Omental fat pad (tissue), 4 donors: ENCODE data around the gene SLC12A4. TPM values are rescaled to one million over a fixed set of nuclear protein-coding genes. Genes with fewer than 3 reads are reported as not detected.

Source experiments
- ATAC-seq: fragments of 150-250 bp; one replicate; pipeline ENCODE4 v1.9.1; 2016; ENCODE audit warnings: mild to moderate bottlenecking, moderate library complexity; ENCODE audit not compliant: low FRiP score
- DNase-seq: peaks from one replicate; pipeline ENCODE4 v3.0.0-alpha.2; 2019; ENCODE audit warnings: low spot score
- total RNA-seq, 4 donors: library from RNA; depleted of rRNA; stranded (reverse); fragments of >200 nt; gene quantifications; one replicate each; pipeline ENCODE4 v1.1.0, GENCODE V29; 2016
- TF ChIP-seq, protein P1 (sequence below), 3 donors: fragments of 450-650 bp; IDR thresholded peaks; one replicate each; pipeline ENCODE4 v1.5.1; 2016 to 2017; ENCODE audit warnings: antibody characterized with exemption in 3 of 3, mild to moderate bottlenecking in 3 of 3, moderate library complexity in 2 of 3

The SLC12A4 gene
- total RNA-seq, 4 donors from 2014 or later = 39.4 to 92.2 (median 70.8) TPM

DNA sequence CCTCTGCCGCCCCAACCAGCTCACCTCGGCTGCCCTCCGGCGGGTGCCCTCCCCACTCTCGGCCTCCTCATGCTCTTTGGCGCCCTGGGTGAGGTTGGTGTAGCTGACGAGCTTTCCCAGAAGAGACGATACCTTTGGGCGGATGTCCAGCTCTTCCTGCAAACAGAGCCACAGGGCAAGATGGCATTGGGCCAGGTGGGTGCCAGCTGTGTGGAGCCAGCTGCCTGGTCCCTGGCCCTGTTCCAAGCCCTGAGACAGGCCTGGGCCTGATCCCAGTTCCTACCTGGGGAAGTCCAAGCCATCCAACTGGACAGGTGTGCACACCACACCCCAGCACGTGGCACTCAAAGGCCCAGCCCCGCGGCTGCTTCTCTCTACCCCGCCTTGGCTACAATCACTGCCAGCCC is 6.9 kb downstream of the SLC12A4 start:
- no peak for ATAC-seq
- TF ChIP-seq, protein P1, sequence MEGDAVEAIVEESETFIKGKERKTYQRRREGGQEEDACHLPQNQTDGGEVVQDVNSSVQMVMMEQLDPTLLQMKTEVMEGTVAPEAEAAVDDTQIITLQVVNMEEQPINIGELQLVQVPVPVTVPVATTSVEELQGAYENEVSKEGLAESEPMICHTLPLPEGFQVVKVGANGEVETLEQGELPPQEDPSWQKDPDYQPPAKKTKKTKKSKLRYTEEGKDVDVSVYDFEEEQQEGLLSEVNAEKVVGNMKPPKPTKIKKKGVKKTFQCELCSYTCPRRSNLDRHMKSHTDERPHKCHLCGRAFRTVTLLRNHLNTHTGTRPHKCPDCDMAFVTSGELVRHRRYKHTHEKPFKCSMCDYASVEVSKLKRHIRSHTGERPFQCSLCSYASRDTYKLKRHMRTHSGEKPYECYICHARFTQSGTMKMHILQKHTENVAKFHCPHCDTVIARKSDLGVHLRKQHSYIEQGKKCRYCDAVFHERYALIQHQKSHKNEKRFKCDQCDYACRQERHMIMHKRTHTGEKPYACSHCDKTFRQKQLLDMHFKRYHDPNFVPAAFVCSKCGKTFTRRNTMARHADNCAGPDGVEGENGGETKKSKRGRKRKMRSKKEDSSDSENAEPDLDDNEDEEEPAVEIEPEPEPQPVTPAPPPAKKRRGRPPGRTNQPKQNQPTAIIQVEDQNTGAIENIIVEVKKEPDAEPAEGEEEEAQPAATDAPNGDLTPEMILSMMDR (IDR thresholded peaks at IDR 0.05) = no peak
- no peak for DNase-seq

GRCh38 chr16:67959536-67960329 is 8.7 kb downstream of the SLC12A4 start:
- peak; percentile 48 for ATAC-seq
- TF ChIP-seq, protein P1 (IDR thresholded peaks at IDR 0.05) = no peak
- DNase-seq = no peak

DNA sequence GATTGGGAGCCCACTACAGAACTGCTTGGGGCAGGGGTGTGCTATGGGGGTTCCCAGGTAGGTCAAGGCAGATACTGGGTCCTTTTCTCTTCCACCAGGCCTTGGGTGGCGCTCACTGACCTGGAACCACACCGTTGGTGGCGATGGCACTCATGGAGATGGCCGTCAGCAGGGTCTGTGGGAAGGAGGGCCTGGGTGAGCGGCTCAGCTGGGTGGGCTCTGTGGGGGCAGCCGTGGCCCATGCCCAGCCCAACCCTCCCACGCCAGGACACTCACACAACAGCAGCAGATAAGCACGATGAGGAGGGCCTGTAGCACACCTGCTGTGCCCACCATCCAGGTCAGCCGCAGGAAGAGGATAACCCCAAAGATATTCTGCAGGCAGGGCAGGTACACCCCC is 10.8 kb downstream of the SLC12A4 start:
- DNase-seq = no peak
- TF ChIP-seq, protein P1 (IDR thresholded peaks at IDR 0.05) = no peak
- no peak for ATAC-seq

GRCh38 chr16:67954421-67955196 is 13.8 kb downstream of the SLC12A4 start:
- TF ChIP-seq, protein P1 (IDR thresholded peaks at IDR 0.05) = no peak
- DNase-seq (no peak), ATAC-seq (no peak)

DNA sequence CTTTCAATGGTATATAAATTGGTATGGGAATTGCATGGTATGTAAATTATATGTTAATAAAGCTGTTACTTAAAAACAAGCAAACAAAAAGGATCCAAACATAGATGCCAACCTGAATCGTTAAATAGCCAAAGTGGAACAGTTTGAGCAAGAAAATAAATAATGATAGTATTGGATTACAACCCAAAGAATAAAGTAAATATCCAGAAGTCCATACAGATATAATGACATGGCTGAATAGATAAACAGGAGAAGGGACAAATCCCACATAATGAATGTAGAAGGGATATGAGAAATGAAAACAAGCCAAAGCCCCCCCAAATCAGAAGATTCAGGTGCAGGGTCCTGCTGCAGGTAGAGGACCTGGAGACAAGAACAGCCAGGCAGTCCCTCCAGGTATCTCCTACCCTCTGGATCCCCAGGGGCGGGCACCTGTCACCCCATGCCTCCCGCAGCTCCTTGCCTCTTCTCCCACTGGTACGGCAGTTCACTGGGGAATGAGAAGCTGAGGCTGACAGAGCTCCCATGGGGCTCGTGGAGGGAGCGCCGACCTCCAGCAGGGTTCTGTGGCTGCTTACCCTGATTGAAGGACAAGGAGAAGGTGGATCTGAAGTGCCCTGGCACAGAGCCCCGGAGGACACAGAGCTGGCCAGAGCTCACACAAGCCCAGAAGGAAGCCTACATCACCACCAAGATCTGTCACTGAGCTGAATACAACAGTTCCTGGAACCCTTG is 14.6 kb downstream of the SLC12A4 start:
- TF ChIP-seq, protein P1 (IDR thresholded peaks at IDR 0.05) = no peak
- ATAC-seq = no peak
- no peak for DNase-seq

DNA sequence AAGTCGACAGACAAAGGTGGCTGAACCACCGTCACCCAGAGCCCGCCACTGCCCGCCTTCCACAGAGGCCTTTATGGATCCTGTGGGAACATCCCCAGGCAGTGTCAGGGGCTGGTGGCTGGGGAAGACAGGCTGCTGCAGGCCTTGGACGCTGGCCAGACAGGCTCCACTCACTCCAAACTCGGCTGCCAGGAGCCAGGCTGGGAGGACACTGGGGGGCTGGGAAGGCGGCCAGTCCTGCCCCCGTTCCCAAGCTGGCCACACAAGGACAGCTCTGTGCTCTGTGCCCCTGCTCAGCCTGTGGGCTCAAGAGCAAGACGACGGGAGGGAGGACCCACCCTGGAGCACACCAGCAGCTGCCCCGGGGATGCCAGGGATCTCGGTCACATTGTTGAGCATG is 17.0 kb downstream of the SLC12A4 start:
- DNase-seq (no peak), ATAC-seq (no peak)
- TF ChIP-seq, protein P1 (IDR thresholded peaks at IDR 0.05) = no peak
